SK-N-SH (cell line): ENCODE measurements around the gene ANO6. TPM values are rescaled to one million over a fixed set of nuclear protein-coding genes. Genes with fewer than 3 reads are reported as not detected.
A peak's percentile ranks its signal among the peaks of the same experiment; 100 is the strongest.

Source experiments
- CTCF ChIA-PET: fragments of 300-600, 350-600 bp; formaldehyde crosslinking; extraction: SDS; loops from one replicate; lab custom pipeline; 2021; lab: Yijun Ruan, JAX
- POLR2A ChIA-PET: fragments of 350-600 bp; sonication (Branson Sonifier 250); formaldehyde crosslinking; extraction: SDS; loops from one replicate; lab custom pipeline; 2020; ENCODE audit warnings: antibody characterized with exemption, inconsistent platforms; lab: Yijun Ruan, JAX
- DNase-seq: peaks from one replicate; pipeline ENCODE4 v3.0.0; 2012
- H2AFZ ChIP-seq: fragments of 200-600 bp; sonication (generic); 2 replicates; pipeline ENCODE4 v1.8.1; 2016; ENCODE audit warnings: antibody characterized with exemption, mild to moderate bottlenecking, low read depth
- H3F3A ChIP-seq: fragments of 200-600 bp; sonication (generic); replicated peaks from 2 replicates; pipeline ENCODE3; 2016; ENCODE audit warnings: antibody characterized with exemption, mild to moderate bottlenecking; ENCODE audit not compliant: insufficient read depth
- H3K27ac ChIP-seq, 2 experiments: fragments of 200-500 bp in 1 of 2; fragments of 200-600 bp in 1 of 2; sonication (Bioruptor generic) in 1 of 2; sonication (generic), shearing (Covaris generic) in 1 of 2; 2 replicates each; pipeline versions ENCODE4 v1.5.1 to v1.6.1; 2014 to 2016; ENCODE audit warnings: low read depth in 2 of 2, inconsistent platforms in 1 of 2, low read length in 1 of 2, mild to moderate bottlenecking in 1 of 2, mixed read lengths in 1 of 2
- H3K27me3 ChIP-seq: fragments of 200-600 bp; sonication (generic), shearing (Covaris generic); 2 replicates; pipeline ENCODE4 v1.6.1; 2016; ENCODE audit warnings: mixed run types; ENCODE audit not compliant: insufficient read depth
- H3K36me3 ChIP-seq, 2 experiments: fragments of 200-500 bp in 1 of 2; fragments of 200-600 bp in 1 of 2; sonication (Bioruptor generic) in 1 of 2; sonication (generic) in 1 of 2; replicated peaks in 1 of 2; 2 replicates each; pipeline versions ENCODE3 to v1.5.1; 2014 to 2016; ENCODE audit warnings: low read length in 1 of 2, mild to moderate bottlenecking in 1 of 2; ENCODE audit not compliant: insufficient read depth in 2 of 2, control insufficient read depth in 1 of 2
- H3K4me1 ChIP-seq, 2 experiments: fragments of 200-500 bp in 1 of 2; fragments of 200-600 bp in 1 of 2; sonication (Bioruptor generic) in 1 of 2; sonication (generic), shearing (Covaris generic) in 1 of 2; 2 replicates each; pipeline versions ENCODE4 v1.5.1 to v1.6.1; 2014 to 2016; ENCODE audit warnings: low read depth in 1 of 2, low read length in 1 of 2, mixed run types in 1 of 2; ENCODE audit not compliant: insufficient read depth in 2 of 2, control insufficient read depth in 1 of 2
- H3K4me2 ChIP-seq: fragments of 200-600 bp; sonication (generic), shearing (Covaris generic); 2 replicates; pipeline ENCODE4 v1.6.1; 2017; ENCODE audit warnings: mixed run types
- H3K4me3 ChIP-seq, 2 experiments: fragments of 200-500 bp in 1 of 2; fragments of 200-600 bp in 1 of 2; sonication (Bioruptor generic) in 1 of 2; sonication (generic), shearing (Covaris generic) in 1 of 2; 2 replicates each; pipeline versions ENCODE4 v1.5.1 to v1.8.1; 2014 to 2016; ENCODE audit warnings: low read depth in 2 of 2, inconsistent platforms in 1 of 2, low read length in 1 of 2, mild to moderate bottlenecking in 1 of 2, mixed read lengths in 1 of 2, moderate library complexity in 1 of 2
- H3K79me2 ChIP-seq: fragments of 200-600 bp; sonication (generic); 2 replicates; pipeline ENCODE4 v1.8.1; 2017; ENCODE audit warnings: mild to moderate bottlenecking; ENCODE audit not compliant: insufficient read depth
- H3K9ac ChIP-seq: fragments of 200-600 bp; sonication (generic); 2 replicates; pipeline ENCODE4 v1.6.1; 2017; ENCODE audit warnings: mixed run types
- H3K9me2 ChIP-seq: fragments of 200-600 bp; sonication (generic); 2 replicates; pipeline ENCODE4 v1.6.1; 2017; ENCODE audit warnings: mixed run types
- H3K9me3 ChIP-seq: fragments of 200-600 bp; sonication (generic); 2 replicates; pipeline ENCODE4 v1.6.1; 2017; ENCODE audit warnings: mixed run types, mild to moderate bottlenecking, moderate library complexity
- H4K20me1 ChIP-seq: fragments of 200-600 bp; sonication (generic); 2 replicates; pipeline ENCODE4 v1.6.1; 2017; ENCODE audit warnings: mild to moderate bottlenecking, mixed run types; ENCODE audit not compliant: insufficient read depth
- ELF1 ChIP-seq: IDR thresholded peaks from 2 replicates; pipeline ENCODE4 v1.4.0; 2012
- EP300 ChIP-seq, 2 experiments: IDR thresholded peaks; 2 replicates each; pipeline versions ENCODE4 v1.4.0 to v1.6.1; 2012; ENCODE audit warnings: borderline replicate concordance in 1 of 2, low read depth in 1 of 2, low read length in 1 of 2
- EZH2phosphoT487 ChIP-seq: fragments of 200-600 bp; sonication (generic); IDR thresholded peaks from 2 replicates; pipeline ENCODE4 v1.6.1; 2017; ENCODE audit warnings: low read depth, mixed run types, mild to moderate bottlenecking, antibody characterized with exemption, moderate library complexity, borderline replicate concordance
- FOSL2 ChIP-seq: IDR thresholded peaks from 2 replicates; pipeline ENCODE4 v1.4.0; 2012; ENCODE audit warnings: low read depth, mild to moderate bottlenecking, moderate library complexity, borderline replicate concordance
- FOXJ3 ChIP-seq: sonication (generic); formaldehyde crosslinking; IDR thresholded peaks from 2 replicates; pipeline ENCODE4 v1.5.1; 2020; ENCODE audit warnings: mild to moderate bottlenecking, missing genetic modification reagents
- FOXM1 ChIP-seq: IDR thresholded peaks from 2 replicates; pipeline ENCODE4 v1.4.0; 2012; ENCODE audit warnings: low read depth, mild to moderate bottlenecking
- GABPA ChIP-seq: IDR thresholded peaks from 2 replicates; pipeline ENCODE4 v1.4.0; 2012; ENCODE audit warnings: low read depth, mild to moderate bottlenecking
- GATA2 ChIP-seq: sonication (generic); formaldehyde crosslinking; IDR thresholded peaks from 2 replicates; pipeline ENCODE4 v1.5.0; 2020; ENCODE audit warnings: mild to moderate bottlenecking, missing genetic modification reagents
- JUND ChIP-seq: IDR thresholded peaks from 2 replicates; pipeline ENCODE4 v1.4.0; 2012
- MEF2A ChIP-seq: IDR thresholded peaks from 2 replicates; pipeline ENCODE4 v1.4.0; 2012; ENCODE audit warnings: low read depth, borderline replicate concordance
- MXI1 ChIP-seq: IDR thresholded peaks from 2 replicates; pipeline ENCODE4 v1.6.1; 2012; ENCODE audit warnings: mild to moderate bottlenecking, low read depth, low read length, improper control_type of control experiment
- NFIC ChIP-seq: IDR thresholded peaks from 2 replicates; pipeline ENCODE4 v1.4.0; 2012; ENCODE audit warnings: borderline replicate concordance
- NRF1 ChIP-seq: IDR thresholded peaks from 2 replicates; pipeline ENCODE4 v1.6.1; 2012; ENCODE audit warnings: low read depth, mild to moderate bottlenecking, low read length
- POLR2AphosphoS5 ChIP-seq: IDR thresholded peaks from 2 replicates; pipeline ENCODE4 v1.6.1; 2012; ENCODE audit warnings: low read depth, low read length
- RAD21 ChIP-seq: IDR thresholded peaks from 2 replicates; pipeline ENCODE4 v1.6.1; 2012; ENCODE audit warnings: mild to moderate bottlenecking, low read length
- RXRA ChIP-seq: IDR thresholded peaks from 2 replicates; pipeline ENCODE4 v1.4.0; 2012; ENCODE audit warnings: low read depth, mild to moderate bottlenecking, borderline replicate concordance
- SIN3A ChIP-seq: IDR thresholded peaks from 2 replicates; pipeline ENCODE4 v1.6.1; 2012; ENCODE audit warnings: low read depth, mild to moderate bottlenecking, low read length, moderate library complexity, borderline replicate concordance
- TAF1 ChIP-seq: IDR thresholded peaks from 2 replicates; pipeline ENCODE4 v1.6.1; 2012; ENCODE audit warnings: low read depth, mild to moderate bottlenecking, low read length, moderate library complexity, borderline replicate concordance
- TCF12 ChIP-seq: IDR thresholded peaks from 2 replicates; pipeline ENCODE4 v1.4.0; 2012
- TEAD4 ChIP-seq: IDR thresholded peaks from 2 replicates; pipeline ENCODE4 v1.4.0; 2012; ENCODE audit warnings: mild to moderate bottlenecking, borderline replicate concordance; ENCODE audit not compliant: insufficient read depth
- YY1 ChIP-seq: IDR thresholded peaks from 2 replicates; pipeline ENCODE4 v1.4.0; 2012; ENCODE audit warnings: low read depth, mild to moderate bottlenecking
- WGBS: methylation state at CpG from one replicate; pipeline ENCODE4 v1.1.6; 2017; ENCODE audit warnings: low lambda C conversion rate; 5-methylcytosine and 5-hydroxymethylcytosine counted together
- polyA plus RNA-seq, 3 experiments: library from polyadenylated mRNA; depleted of rRNA; stranded (reverse); fragments of >200 nt; gene quantifications; 2 replicates each; pipeline ENCODE4 v1.2.3, GENCODE V29; 2012
- TF ChIP-seq, protein P1 (sequence below): IDR thresholded peaks from 2 replicates; pipeline ENCODE4 v1.4.0; 2012; ENCODE audit warnings: low read depth, borderline replicate concordance
- TF ChIP-seq, protein P2 (sequence below): IDR thresholded peaks from 2 replicates; pipeline ENCODE4 v1.4.0; 2012; ENCODE audit warnings: low read depth, borderline replicate concordance
- TF ChIP-seq, protein P3 (sequence below): IDR thresholded peaks from 2 replicates; pipeline ENCODE4 v1.6.1; 2012; ENCODE audit warnings: mild to moderate bottlenecking, low read depth, low read length, moderate library complexity
- TF ChIP-seq, protein P4 (sequence below): IDR thresholded peaks from 2 replicates; pipeline ENCODE4 v1.4.0; 2012; ENCODE audit warnings: low read depth
- TF ChIP-seq, protein P5 (sequence below): fragments of 150-350 bp; IDR thresholded peaks from 2 replicates; pipeline ENCODE4 v1.6.1; 2017; ENCODE audit warnings: antibody characterized with exemption, low read length, low read depth, borderline replicate concordance
- TF ChIP-seq, protein P6 (sequence below): IDR thresholded peaks from 2 replicates; pipeline ENCODE4; 2012

The ANO6 gene
- polyA plus RNA-seq, 1 of the 3 experiments (the other 2 are of a cell fraction), result 20.1 TPM

DNA sequence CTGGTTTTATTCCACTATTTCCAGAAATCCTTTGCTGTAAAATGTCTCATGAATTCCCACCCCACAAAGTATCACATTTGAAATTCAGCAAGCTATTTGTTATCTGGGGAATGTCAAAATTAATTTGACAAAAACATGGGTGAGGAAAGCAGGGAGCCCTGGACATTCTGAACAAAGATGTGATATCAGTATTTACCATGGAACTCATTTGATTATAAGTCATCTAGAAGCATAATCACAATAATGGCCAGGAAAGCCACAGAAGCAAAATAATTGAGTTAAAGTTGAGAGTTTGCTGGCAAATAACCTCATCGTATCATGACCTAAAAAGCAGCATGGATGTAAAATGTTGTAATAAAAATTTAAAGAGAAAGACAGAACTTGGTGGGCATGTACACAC, 96.1 kb downstream of the ANO6 start:
- no peaks in the 10 kb centered on the region for H3K9me3 ChIP-seq
- H3K4me3 ChIP-seq, result no peak overlapping the region
- no peaks in the 10 kb centered on the region for H3K9me2 ChIP-seq
- peaks cover 28% of the 10 kb centered on the region for H3K79me2 ChIP-seq
- peaks cover 7 to 26% of the 10 kb centered on the region in 2 experiments; a peak in 3 of 4 replicates for H3K4me1 ChIP-seq
- H4K20me1 ChIP-seq, result no peaks in the 10 kb centered on the region
- ChIA-PET POLR2A (interaction anchor here (1.3 kb wide), 1 partner anchor 43 kb away, joined by 3 read pairs; no protein-coding TSS in a partner anchor), CTCF (interaction anchor here (1.2 to 2.9 kb wide), 6 partner anchors 11 to 141 kb away, joined by 3 to 8 read pairs (median 3); no protein-coding TSS in a partner anchor)
- no peaks in the 10 kb centered on the region for H3K27me3 ChIP-seq
- H3K9ac ChIP-seq, result no peak overlapping the region
- peaks cover 11 to 16% of the 10 kb centered on the region in 2 experiments for H3K36me3 ChIP-seq
- peaks cover 27% of the 10 kb centered on the region for H3F3A ChIP-seq
- WGBS, result 37% methylated on average over 1 of the region's 1 CpG
- H3K27ac ChIP-seq, result peak overlapping the region; percentile 88 to 89; a peak in 3 of 4 replicates
- peak; percentile 46 for DNase-seq
- H3K4me2 ChIP-seq, result no peak overlapping the region
- no peak overlapping the region for H2AFZ ChIP-seq
- no peak for TF ChIP-seq EZH2phosphoT487
- TF ChIP-seq, protein P1, sequence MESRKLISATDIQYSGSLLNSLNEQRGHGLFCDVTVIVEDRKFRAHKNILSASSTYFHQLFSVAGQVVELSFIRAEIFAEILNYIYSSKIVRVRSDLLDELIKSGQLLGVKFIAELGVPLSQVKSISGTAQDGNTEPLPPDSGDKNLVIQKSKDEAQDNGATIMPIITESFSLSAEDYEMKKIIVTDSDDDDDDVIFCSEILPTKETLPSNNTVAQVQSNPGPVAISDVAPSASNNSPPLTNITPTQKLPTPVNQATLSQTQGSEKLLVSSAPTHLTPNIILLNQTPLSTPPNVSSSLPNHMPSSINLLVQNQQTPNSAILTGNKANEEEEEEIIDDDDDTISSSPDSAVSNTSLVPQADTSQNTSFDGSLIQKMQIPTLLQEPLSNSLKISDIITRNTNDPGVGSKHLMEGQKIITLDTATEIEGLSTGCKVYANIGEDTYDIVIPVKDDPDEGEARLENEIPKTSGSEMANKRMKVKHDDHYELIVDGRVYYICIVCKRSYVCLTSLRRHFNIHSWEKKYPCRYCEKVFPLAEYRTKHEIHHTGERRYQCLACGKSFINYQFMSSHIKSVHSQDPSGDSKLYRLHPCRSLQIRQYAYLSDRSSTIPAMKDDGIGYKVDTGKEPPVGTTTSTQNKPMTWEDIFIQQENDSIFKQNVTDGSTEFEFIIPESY, result no peak
- TF ChIP-seq FOXM1, result 0 out of 2 replicates have a peak, but pooled peaks have one; percentile 56
- TF ChIP-seq NFIC, result peak; percentile 44; the same call in 1 of the 2 replicates
- TF ChIP-seq RAD21, result peak; percentile 44
- 0 out of 2 replicates have a peak, but pooled peaks have one; percentile 23 for TF ChIP-seq RXRA
- peak; percentile 65 for TF ChIP-seq POLR2AphosphoS5
- peak; percentile 98 for TF ChIP-seq GATA2 (CRISPR knock-in tag)
- TF ChIP-seq JUND, result peak; percentile 54
- TF ChIP-seq, protein P2, sequence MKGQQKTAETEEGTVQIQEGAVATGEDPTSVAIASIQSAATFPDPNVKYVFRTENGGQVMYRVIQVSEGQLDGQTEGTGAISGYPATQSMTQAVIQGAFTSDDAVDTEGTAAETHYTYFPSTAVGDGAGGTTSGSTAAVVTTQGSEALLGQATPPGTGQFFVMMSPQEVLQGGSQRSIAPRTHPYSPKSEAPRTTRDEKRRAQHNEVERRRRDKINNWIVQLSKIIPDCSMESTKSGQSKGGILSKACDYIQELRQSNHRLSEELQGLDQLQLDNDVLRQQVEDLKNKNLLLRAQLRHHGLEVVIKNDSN, result no peak
- TF ChIP-seq, protein P3, sequence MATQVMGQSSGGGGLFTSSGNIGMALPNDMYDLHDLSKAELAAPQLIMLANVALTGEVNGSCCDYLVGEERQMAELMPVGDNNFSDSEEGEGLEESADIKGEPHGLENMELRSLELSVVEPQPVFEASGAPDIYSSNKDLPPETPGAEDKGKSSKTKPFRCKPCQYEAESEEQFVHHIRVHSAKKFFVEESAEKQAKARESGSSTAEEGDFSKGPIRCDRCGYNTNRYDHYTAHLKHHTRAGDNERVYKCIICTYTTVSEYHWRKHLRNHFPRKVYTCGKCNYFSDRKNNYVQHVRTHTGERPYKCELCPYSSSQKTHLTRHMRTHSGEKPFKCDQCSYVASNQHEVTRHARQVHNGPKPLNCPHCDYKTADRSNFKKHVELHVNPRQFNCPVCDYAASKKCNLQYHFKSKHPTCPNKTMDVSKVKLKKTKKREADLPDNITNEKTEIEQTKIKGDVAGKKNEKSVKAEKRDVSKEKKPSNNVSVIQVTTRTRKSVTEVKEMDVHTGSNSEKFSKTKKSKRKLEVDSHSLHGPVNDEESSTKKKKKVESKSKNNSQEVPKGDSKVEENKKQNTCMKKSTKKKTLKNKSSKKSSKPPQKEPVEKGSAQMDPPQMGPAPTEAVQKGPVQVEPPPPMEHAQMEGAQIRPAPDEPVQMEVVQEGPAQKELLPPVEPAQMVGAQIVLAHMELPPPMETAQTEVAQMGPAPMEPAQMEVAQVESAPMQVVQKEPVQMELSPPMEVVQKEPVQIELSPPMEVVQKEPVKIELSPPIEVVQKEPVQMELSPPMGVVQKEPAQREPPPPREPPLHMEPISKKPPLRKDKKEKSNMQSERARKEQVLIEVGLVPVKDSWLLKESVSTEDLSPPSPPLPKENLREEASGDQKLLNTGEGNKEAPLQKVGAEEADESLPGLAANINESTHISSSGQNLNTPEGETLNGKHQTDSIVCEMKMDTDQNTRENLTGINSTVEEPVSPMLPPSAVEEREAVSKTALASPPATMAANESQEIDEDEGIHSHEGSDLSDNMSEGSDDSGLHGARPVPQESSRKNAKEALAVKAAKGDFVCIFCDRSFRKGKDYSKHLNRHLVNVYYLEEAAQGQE, result no peak
- peak; percentile 93 for TF ChIP-seq TCF12
- TF ChIP-seq, protein P4, sequence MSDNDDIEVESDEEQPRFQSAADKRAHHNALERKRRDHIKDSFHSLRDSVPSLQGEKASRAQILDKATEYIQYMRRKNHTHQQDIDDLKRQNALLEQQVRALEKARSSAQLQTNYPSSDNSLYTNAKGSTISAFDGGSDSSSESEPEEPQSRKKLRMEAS, result no peak
- no peak for TF ChIP-seq YY1
- no peak for TF ChIP-seq MEF2A
- TF ChIP-seq, protein P5, sequence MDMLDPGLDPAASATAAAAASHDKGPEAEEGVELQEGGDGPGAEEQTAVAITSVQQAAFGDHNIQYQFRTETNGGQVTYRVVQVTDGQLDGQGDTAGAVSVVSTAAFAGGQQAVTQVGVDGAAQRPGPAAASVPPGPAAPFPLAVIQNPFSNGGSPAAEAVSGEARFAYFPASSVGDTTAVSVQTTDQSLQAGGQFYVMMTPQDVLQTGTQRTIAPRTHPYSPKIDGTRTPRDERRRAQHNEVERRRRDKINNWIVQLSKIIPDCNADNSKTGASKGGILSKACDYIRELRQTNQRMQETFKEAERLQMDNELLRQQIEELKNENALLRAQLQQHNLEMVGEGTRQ, result no peak
- peak; percentile 87 for TF ChIP-seq TEAD4
- TF ChIP-seq MXI1, result peak; percentile 60; the same call in 1 of the 2 replicates
- 0 out of 2 replicates have a peak, but pooled peaks have one; percentile 53 for TF ChIP-seq SIN3A
- peak; percentile 45 to 99; a peak in 2 of 4 replicates for TF ChIP-seq EP300 (IDR thresholded peaks at IDR 0.05; ENCODE audit: borderline replicate concordance in 1 of 2, low read depth in 1 of 2, low read length in 1 of 2)
- no peak for TF ChIP-seq GABPA
- TF ChIP-seq FOSL2, result no peak
- TF ChIP-seq, protein P6, sequence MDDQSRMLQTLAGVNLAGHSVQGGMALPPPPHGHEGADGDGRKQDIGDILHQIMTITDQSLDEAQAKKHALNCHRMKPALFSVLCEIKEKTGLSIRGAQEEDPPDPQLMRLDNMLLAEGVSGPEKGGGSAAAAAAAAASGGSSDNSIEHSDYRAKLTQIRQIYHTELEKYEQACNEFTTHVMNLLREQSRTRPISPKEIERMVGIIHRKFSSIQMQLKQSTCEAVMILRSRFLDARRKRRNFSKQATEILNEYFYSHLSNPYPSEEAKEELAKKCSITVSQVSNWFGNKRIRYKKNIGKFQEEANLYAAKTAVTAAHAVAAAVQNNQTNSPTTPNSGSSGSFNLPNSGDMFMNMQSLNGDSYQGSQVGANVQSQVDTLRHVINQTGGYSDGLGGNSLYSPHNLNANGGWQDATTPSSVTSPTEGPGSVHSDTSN, result peak; percentile 79
- TF ChIP-seq NRF1, result no peak
- TF ChIP-seq FOXJ3 (CRISPR knock-in tag), result peak; percentile 99
- no peak for TF ChIP-seq TAF1
- TF ChIP-seq ELF1, result no peak
